Bronchial epithelial cell (primary cell): ENCODE data around the gene TPR. TPM values are rescaled to one million over a fixed set of nuclear protein-coding genes. Genes with fewer than 3 reads are reported as not detected.

Source experiments
- DNase-seq: peaks from one replicate; pipeline ENCODE4 v3.0.0-alpha.2; 2010; ENCODE audit warnings: low read depth
- FAIRE-seq: peaks from 2 replicates; lab custom pipeline; 2011; peaks lifted over from hg19 to GRCh38; lab: Jason Lieb, UNC
- H3K27me3 ChIP-seq: 2 replicates; pipeline ENCODE4 v1.5.1; 2011; ENCODE audit warnings: low read length; ENCODE audit not compliant: control insufficient read depth, insufficient read depth
- H3K36me3 ChIP-seq: 2 replicates; pipeline ENCODE4 v1.5.1; 2011; ENCODE audit warnings: low read length; ENCODE audit not compliant: control insufficient read depth, insufficient read depth
- H3K4me3 ChIP-seq: 2 replicates; pipeline ENCODE4 v1.5.1; 2011; ENCODE audit warnings: mild to moderate bottlenecking, low read depth, low read length, control low read depth
- CTCF ChIP-seq: IDR thresholded peaks from 2 replicates; pipeline ENCODE4 v1.5.1; 2011; ENCODE audit warnings: mild to moderate bottlenecking, moderate library complexity, low read length, control low read depth, inconsistent platforms; ENCODE audit not compliant: insufficient read depth, severe bottlenecking
- total RNA-seq: library from RNA; depleted of rRNA; stranded (reverse); fragments of >200 nt; gene quantifications from 2 replicates; pipeline ENCODE4 v1.2.1, GENCODE V29; 2014

The TPR gene
- total RNA-seq, 1 donor from 2014 or later: 36.6 TPM

GRCh38 chr1:186275822-186276221 is 99.2 kb downstream of the TPR start:
- Histone ChIP-seq H3K27me3 (no peaks in the 10 kb centered on the region), H3K4me3 (no peak overlapping the region), H3K36me3 (no peaks in the 10 kb centered on the region)
- TF ChIP-seq CTCF: no peak
- DNase-seq: no peak
- no peak for FAIRE-seq

GRCh38 chr1:186272486-186272885 is 102.6 kb downstream of the TPR start:
- FAIRE-seq: no peak

GRCh38 chr1:186271032-186271431 is 104.0 kb downstream of the TPR start:
- Histone ChIP-seq H3K36me3 (no peaks in the 10 kb centered on the region), H3K27me3 (no peaks in the 10 kb centered on the region), H3K4me3 (no peak overlapping the region)
- TF ChIP-seq CTCF: no peak
- DNase-seq (no peak), FAIRE-seq (no peak)

More at GRCh38 chr1:186272486-186272885, 102.6 kb downstream of the TPR start:
- peak; percentile 33 for DNase-seq
- Histone ChIP-seq H3K4me3 (no peak overlapping the region), H3K36me3 (no peaks in the 10 kb centered on the region), H3K27me3 (no peaks in the 10 kb centered on the region)
- TF ChIP-seq CTCF: no peak

Other genes with a start within 250 kb of the TPR start
- gene PRG4, start 79.0 kb downstream of the TPR start, total RNA-seq: not detected in 2 replicates
- gene ODR4, start 585 bp upstream of the TPR start, total RNA-seq: 21.9 and 23.3 TPM in 2 replicates
- gene PDC, start 85.9 kb upstream of the TPR start, total RNA-seq: not detected in 2 replicates